Stimulated activated CD8-positive, alpha-beta memory T cell treated with anti-CD3 and anti-CD28 coated beads, Interleukin-12 subunit alpha, Interleukin-12 subunit beta, amount 100 ng/mL, for 1 hour (primary cell): ENCODE data around the gene CDC42EP3.

ENCODE experiments used
- DNase-seq: peaks from one replicate; pipeline ENCODE4 v3.0.0-alpha.2; 2020; ENCODE audit warnings: low read depth

The CDC42EP3 gene

GRCh38 chr2:37671009-37671815 is at the start of gene CDC42EP3:
CDC42EP3 (minus strand) TSS chr2:37671642; CDS start chr2:37646587, 25,055 bp downstream.
- peak; percentile 50 for DNase-seq

- no peak for DNase-seq
Measured at GRCh38 chr2:37721201-37721560, 49.7 kb upstream of the CDC42EP3 start.

- DNase-seq = no peak
Measured at GRCh38 chr2:37720533-37721200, 49.2 kb upstream of the CDC42EP3 start.

- no peak for DNase-seq
Measured at GRCh38 chr2:37718515-37719161, 47.2 kb upstream of the CDC42EP3 start.

- no peak for DNase-seq
Measured at GRCh38 chr2:37713258-37713700, 41.8 kb upstream of the CDC42EP3 start.

- DNase-seq = no peak
Measured at GRCh38 chr2:37711831-37712230, 40.4 kb upstream of the CDC42EP3 start.

- no peak for DNase-seq
Measured at GRCh38 chr2:37711308-37711731, 39.9 kb upstream of the CDC42EP3 start.

- DNase-seq = no peak
Measured at GRCh38 chr2:37709111-37709510, 37.7 kb upstream of the CDC42EP3 start.

GRCh38 chr2:37708146-37708545 is 36.7 kb upstream of the CDC42EP3 start:
- no peak for DNase-seq

- no peak for DNase-seq
Measured at GRCh38 chr2:37707393-37707792, 36.0 kb upstream of the CDC42EP3 start.

GRCh38 chr2:37706334-37707183 is 35.1 kb upstream of the CDC42EP3 start:
- DNase-seq = no peak

- DNase-seq = no peak
Measured at GRCh38 chr2:37705191-37705590, 33.7 kb upstream of the CDC42EP3 start.

GRCh38 chr2:37698931-37699481 is 27.6 kb upstream of the CDC42EP3 start:
- DNase-seq = no peak

GRCh38 chr2:37695336-37695735 is 23.9 kb upstream of the CDC42EP3 start:
- no peak for DNase-seq

- DNase-seq = no peak
Measured at GRCh38 chr2:37692711-37693110, 21.3 kb upstream of the CDC42EP3 start.

- DNase-seq = no peak
Measured at GRCh38 chr2:37689751-37690150, 18.3 kb upstream of the CDC42EP3 start.

GRCh38 chr2:37688771-37689468 is 17.5 kb upstream of the CDC42EP3 start:
- DNase-seq = no peak

GRCh38 chr2:37686792-37687526 is 15.5 kb upstream of the CDC42EP3 start:
- no peak for DNase-seq

GRCh38 chr2:37684809-37685208 is 13.4 kb upstream of the CDC42EP3 start:
- no peak for DNase-seq
